Loucy (cell line): ENCODE data around the gene EBF3.

Source experiments
- H2AFZ ChIP-seq: fragments of 200-600 bp; sonication (generic); 2 replicates; pipeline ENCODE4 v1.6.0; 2016; ENCODE audit warnings: antibody characterized with exemption, mild to moderate bottlenecking, low read length, moderate library complexity
- H3F3A ChIP-seq: fragments of 200-600 bp; 2 replicates; pipeline ENCODE4 v1.6.0; 2016; ENCODE audit warnings: antibody characterized with exemption, low read depth, mild to moderate bottlenecking
- H3K27me3 ChIP-seq: fragments of 200-600 bp; sonication (generic); 2 replicates; pipeline ENCODE4 v1.6.1; 2014; ENCODE audit warnings: low read length, mild to moderate bottlenecking; ENCODE audit not compliant: insufficient read depth, poor library complexity, severe bottlenecking
- H3K36me3 ChIP-seq: fragments of 200-600 bp; sonication (generic); 2 replicates; pipeline ENCODE4 v1.6.1; 2016; ENCODE audit warnings: low read length; ENCODE audit not compliant: insufficient read depth
- H3K4me1 ChIP-seq: fragments of 200-600 bp; sonication (generic); 2 replicates; pipeline ENCODE4 v1.5.1; 2014; ENCODE audit warnings: low read length, mild to moderate bottlenecking; ENCODE audit not compliant: insufficient read depth, poor library complexity, severe bottlenecking
- H3K4me2 ChIP-seq: fragments of 200-600 bp; sonication (generic); 2 replicates; pipeline ENCODE4 v1.6.0; 2014; ENCODE audit warnings: antibody characterized with exemption, low read length, low read depth, mild to moderate bottlenecking; ENCODE audit not compliant: poor library complexity, severe bottlenecking
- H3K4me3 ChIP-seq: fragments of 200-600 bp; sonication (generic); 2 replicates; pipeline ENCODE4 v1.5.1; 2014; ENCODE audit warnings: low read length, mild to moderate bottlenecking, mixed read lengths; ENCODE audit not compliant: poor library complexity, severe bottlenecking
- H3K79me2 ChIP-seq: fragments of 200-600 bp; sonication (generic); 2 replicates; pipeline ENCODE4 v1.6.1; 2014; ENCODE audit warnings: low read length; ENCODE audit not compliant: insufficient read depth
- H3K9ac ChIP-seq: fragments of 200-600 bp; sonication (generic); 2 replicates; pipeline ENCODE4 v1.6.0; 2014; ENCODE audit warnings: mild to moderate bottlenecking, low read depth, low read length, moderate library complexity; ENCODE audit not compliant: poor library complexity, severe bottlenecking
- H3K9me2 ChIP-seq: fragments of 200-600 bp; sonication (generic); replicated peaks from 2 replicates; pipeline ENCODE4 v1.6.1; 2016; ENCODE audit warnings: low read depth, low read length, mixed read lengths
- H3K9me3 ChIP-seq: fragments of 200-600 bp; sonication (generic); 2 replicates; pipeline ENCODE4 v1.6.1; 2014; ENCODE audit warnings: mild to moderate bottlenecking, antibody characterized with exemption, low read length, low read depth; ENCODE audit not compliant: insufficient read depth
- H4K20me1 ChIP-seq: fragments of 200-600 bp; sonication (generic); 2 replicates; pipeline ENCODE4 v1.6.0; 2014; ENCODE audit warnings: antibody characterized with exemption, low read length, mild to moderate bottlenecking; ENCODE audit not compliant: insufficient read depth, poor library complexity, severe bottlenecking
- EZH2phosphoT487 ChIP-seq: fragments of 200-600 bp; IDR thresholded peaks from 2 replicates; pipeline ENCODE4 v1.6.1; 2018; ENCODE audit warnings: antibody characterized with exemption, mild to moderate bottlenecking, moderate library complexity, borderline replicate concordance
- TF ChIP-seq, protein P1 (sequence below): fragments of 200-600 bp; sonication (generic); conservative IDR thresholded peaks from 2 replicates; pipeline ENCODE4 v1.5.1; 2014; ENCODE audit warnings: mild to moderate bottlenecking, antibody characterized with exemption, low read length

The EBF3 gene

GRCh38 chr10:129972145-129972965 lies 8.3 kb upstream of the EBF3 start:
- H3K79me2 ChIP-seq: no peaks in the 10 kb centered on the region
- no peaks in the 10 kb centered on the region for H4K20me1 ChIP-seq
- peak overlapping the region; percentile 28 for H3K4me3 ChIP-seq
- TF ChIP-seq, protein P1, sequence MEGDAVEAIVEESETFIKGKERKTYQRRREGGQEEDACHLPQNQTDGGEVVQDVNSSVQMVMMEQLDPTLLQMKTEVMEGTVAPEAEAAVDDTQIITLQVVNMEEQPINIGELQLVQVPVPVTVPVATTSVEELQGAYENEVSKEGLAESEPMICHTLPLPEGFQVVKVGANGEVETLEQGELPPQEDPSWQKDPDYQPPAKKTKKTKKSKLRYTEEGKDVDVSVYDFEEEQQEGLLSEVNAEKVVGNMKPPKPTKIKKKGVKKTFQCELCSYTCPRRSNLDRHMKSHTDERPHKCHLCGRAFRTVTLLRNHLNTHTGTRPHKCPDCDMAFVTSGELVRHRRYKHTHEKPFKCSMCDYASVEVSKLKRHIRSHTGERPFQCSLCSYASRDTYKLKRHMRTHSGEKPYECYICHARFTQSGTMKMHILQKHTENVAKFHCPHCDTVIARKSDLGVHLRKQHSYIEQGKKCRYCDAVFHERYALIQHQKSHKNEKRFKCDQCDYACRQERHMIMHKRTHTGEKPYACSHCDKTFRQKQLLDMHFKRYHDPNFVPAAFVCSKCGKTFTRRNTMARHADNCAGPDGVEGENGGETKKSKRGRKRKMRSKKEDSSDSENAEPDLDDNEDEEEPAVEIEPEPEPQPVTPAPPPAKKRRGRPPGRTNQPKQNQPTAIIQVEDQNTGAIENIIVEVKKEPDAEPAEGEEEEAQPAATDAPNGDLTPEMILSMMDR: no peak
- no peaks in the 10 kb centered on the region for H3F3A ChIP-seq
- no peaks in the 10 kb centered on the region for H3K27me3 ChIP-seq
- no peak overlapping the region for H3K9ac ChIP-seq
- peak overlapping the region; percentile 70 for H3K4me2 ChIP-seq
- H3K9me3 ChIP-seq: no peaks in the 10 kb centered on the region
- H3K9me2 ChIP-seq: no peaks in the 10 kb centered on the region
- H3K4me1 ChIP-seq: no peaks in the 10 kb centered on the region
- H3K36me3 ChIP-seq: no peaks in the 10 kb centered on the region
- H2AFZ ChIP-seq: peak overlapping the region; percentile 34; the same call in 1 of the 2 replicates

DNA sequence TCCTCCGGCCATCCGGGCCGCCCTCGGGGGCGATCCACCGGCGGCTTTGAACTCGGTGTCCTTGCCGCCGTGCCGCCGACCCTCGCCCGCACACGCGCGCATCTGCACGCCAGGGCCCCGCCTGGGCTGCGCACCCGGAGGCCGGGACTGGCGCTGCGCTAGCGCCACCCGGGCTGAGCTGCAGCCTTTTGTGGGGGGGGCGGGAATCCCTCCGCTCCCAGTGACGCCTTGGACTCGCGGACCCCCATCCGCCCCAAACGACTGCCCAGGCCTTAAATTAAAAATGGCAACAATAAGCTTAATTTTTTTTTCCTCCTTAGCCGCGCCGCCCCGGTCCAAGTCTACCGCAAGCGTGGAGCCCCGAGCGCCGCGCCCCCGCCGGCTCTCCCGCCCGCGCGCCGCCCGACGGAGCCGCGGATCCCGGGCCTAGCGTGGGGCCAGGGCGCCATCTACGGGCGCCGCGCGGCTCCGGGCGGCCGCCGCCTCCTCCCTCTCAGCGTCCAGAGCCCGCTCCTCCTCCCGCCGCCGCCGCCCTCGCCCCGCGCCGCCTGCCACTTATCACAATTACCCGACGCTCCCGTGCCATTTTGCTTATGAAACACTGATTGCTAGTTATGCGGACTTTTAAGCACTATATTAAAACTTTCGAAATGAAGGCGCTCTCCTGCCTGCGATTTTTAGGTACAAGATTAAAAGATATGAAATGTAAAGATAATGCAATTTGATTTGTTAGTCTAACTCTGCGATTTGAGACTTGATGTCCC lies 7.5 kb upstream of the EBF3 start:
- H3F3A ChIP-seq: no peaks in the 10 kb centered on the region
- no peaks in the 10 kb centered on the region for H3K4me1 ChIP-seq
- no peaks in the 10 kb centered on the region for H3K9me2 ChIP-seq
- H3K4me3 ChIP-seq: peak overlapping the region; percentile 76
- no peaks in the 10 kb centered on the region for H3K79me2 ChIP-seq
- H4K20me1 ChIP-seq: no peaks in the 10 kb centered on the region
- H3K4me2 ChIP-seq: peak overlapping the region; percentile 70
- peak overlapping the region; percentile 97 for H2AFZ ChIP-seq
- H3K27me3 ChIP-seq: no peaks in the 10 kb centered on the region
- H3K9me3 ChIP-seq: no peaks in the 10 kb centered on the region
- H3K9ac ChIP-seq: no peak overlapping the region
- TF ChIP-seq EZH2phosphoT487: no peak
- TF ChIP-seq, protein P1: peak; percentile 38
- H3K36me3 ChIP-seq: no peaks in the 10 kb centered on the region

DNA sequence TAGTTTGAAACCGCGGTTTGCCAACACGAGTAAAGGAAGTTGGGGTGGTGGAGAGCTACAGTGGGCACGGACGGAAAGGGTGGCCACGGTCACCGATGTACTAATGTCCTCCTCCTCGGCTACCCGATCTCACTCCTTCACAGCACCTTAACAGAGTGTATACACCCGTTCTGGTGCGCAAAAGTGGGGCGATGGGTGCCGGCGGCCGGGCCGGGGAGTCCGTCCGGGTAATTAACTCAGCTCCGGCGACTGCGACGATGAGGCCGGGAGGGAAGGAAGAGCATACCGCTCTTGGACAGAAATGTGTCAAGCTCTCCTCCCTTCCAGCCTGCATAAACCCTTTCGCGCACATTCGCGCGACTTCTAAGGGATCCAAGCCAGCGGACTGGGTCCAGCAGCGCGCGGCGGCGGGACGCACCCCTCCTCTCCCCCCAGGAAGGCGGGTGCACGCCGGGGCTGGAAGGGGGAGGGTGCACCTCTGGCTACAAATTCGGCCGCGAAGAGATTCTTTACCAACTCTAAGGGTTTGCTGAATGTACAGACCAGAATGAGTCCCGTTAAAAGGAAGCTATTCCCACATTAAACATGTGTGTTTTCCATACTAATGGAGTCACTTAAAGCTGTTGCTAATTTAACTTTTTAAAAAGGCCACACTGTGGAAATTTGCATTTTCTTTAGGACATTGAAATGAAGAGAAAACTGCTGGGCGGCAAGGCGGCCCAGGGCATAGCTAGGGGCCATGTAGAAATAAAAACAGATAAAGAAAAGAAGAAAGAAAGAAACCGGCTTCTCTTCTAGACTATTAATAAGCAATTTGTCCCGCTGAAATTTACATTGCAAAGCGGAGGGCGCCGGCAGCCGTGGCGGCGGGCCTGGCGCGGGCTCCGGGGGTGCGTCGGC lies 6.6 kb upstream of the EBF3 start:
- H3K27me3 ChIP-seq: no peaks in the 10 kb centered on the region
- peak overlapping the region; percentile 76 for H3K4me3 ChIP-seq
- peak overlapping the region; percentile 70 for H3K4me2 ChIP-seq

More for the DNA sequence above, 6.6 kb upstream of the EBF3 start:
- H3F3A ChIP-seq: no peaks in the 10 kb centered on the region
- H3K79me2 ChIP-seq: no peaks in the 10 kb centered on the region
- peak overlapping the region; percentile 97 for H2AFZ ChIP-seq
- no peaks in the 10 kb centered on the region for H3K4me1 ChIP-seq
- H4K20me1 ChIP-seq: no peaks in the 10 kb centered on the region
- H3K9me3 ChIP-seq: no peaks in the 10 kb centered on the region
- H3K9me2 ChIP-seq: no peaks in the 10 kb centered on the region
- no peaks in the 10 kb centered on the region for H3K36me3 ChIP-seq
- no peak for TF ChIP-seq EZH2phosphoT487
- TF ChIP-seq, protein P1: no peak
- no peak overlapping the region for H3K9ac ChIP-seq
